ENCODE data around the gene ARID2.

DNA sequence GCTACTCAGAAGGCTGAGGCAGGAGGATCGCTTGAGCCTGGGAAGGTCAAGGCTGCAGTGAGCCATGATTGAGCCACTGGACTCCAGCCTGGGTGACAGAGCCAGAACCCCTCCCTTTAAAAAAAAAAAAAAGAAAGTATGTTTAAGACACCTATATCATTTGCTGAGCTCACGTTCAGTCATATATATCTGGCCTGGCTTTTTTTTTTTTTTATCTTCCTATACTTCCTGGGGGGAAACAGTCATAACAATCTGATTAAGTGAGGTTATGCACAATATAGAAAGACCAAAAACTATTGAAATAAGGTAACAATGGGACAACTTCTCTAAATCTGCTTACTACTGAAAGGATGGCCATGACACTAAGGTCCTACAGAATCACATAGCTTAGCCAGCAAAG is 9.4 kb upstream of the ARID2 start:
- no peak for TF ChIP-seq SIN3A (IDR thresholded peaks at IDR 0.05; ENCODE audit: borderline replicate concordance in 2 of 2, control insufficient read depth in 1 of 2, low read depth in 2 of 2, low read length in 2 of 2)
- TF ChIP-seq JUN (IDR thresholded peaks at IDR 0.05; ENCODE audit: borderline replicate concordance, low read depth, low read length) = no peak
- no peak for TF ChIP-seq JUN (CRISPR knock-in tag; IDR thresholded peaks at IDR 0.05; ENCODE audit: borderline replicate concordance)
- no peak for TF ChIP-seq ZNF318 (IDR thresholded peaks at IDR 0.05; ENCODE audit: borderline replicate concordance in 1 of 2, low read depth in 1 of 2)
- no peak for TF ChIP-seq FOXJ3 (CRISPR knock-in tag; IDR thresholded peaks at IDR 0.05)
- no peak for TF ChIP-seq ZNF12 (CRISPR knock-in tag; IDR thresholded peaks at IDR 0.05)
